K562 (cell line): ENCODE results near the gene FAM20C. TPM values are rescaled to one million over a fixed set of nuclear protein-coding genes. Genes with fewer than 3 reads are reported as not detected.

Experiments used
- ATAC-seq: fragments of 200-7000 bp; cut with Tn5 transposase; 3 replicates; pipeline ENCODE4 v1.9.1; 2020; ENCODE audit warnings: moderate library complexity
- BruUV-seq: library from RNA; stranded (reverse); fragments of 400-500 nt; replicated peaks from 2 replicates; lab custom pipeline; 2021; lab: Mats Ljungman, UMichigan
- CTCF ChIA-PET: fragments of 300-600 bp; formaldehyde crosslinking; extraction: SDS; loops from one replicate; lab custom pipeline; 2021; ENCODE audit warnings: low intra/inter-chr PET ratio; lab: Yijun Ruan, JAX
- POLR2A ChIA-PET: fragments of 300-600, 350-650 bp; sonication (Branson Sonifier 250); formaldehyde crosslinking; extraction: SDS; loops from one replicate; lab custom pipeline; 2021; ENCODE audit warnings: antibody characterized with exemption, inconsistent platforms; lab: Yijun Ruan, JAX
- DNase-seq, 4 experiments: peaks; one replicate each; pipeline versions ENCODE4 v3.0.0 to v3.0.0-alpha.2; 2011 to 2018; ENCODE audit warnings: low spot score in 3 of 4, mixed read lengths in 3 of 4; ENCODE audit errors: extremely low read depth in 1 of 4
- FAIRE-seq: peaks from 2 replicates; lab custom pipeline; 2011; peaks lifted over from hg19 to GRCh38; lab: Jason Lieb, UNC
- H2AFZ ChIP-seq: 2 replicates; pipeline ENCODE4 v1.6.0; 2011; ENCODE audit warnings: low read depth, low read length, control low read depth, inconsistent platforms
- H3K27ac ChIP-seq: fragments of 200-600 bp; 3 replicates; pipeline ENCODE4 v1.8.0; 2011; ENCODE audit warnings: low read depth, mild to moderate bottlenecking, control low read depth, inconsistent platforms, low read length, moderate library complexity, mixed read lengths; ENCODE audit errors: extremely low read depth
- H3K27me3 ChIP-seq, 2 experiments: fragments of 300-600 bp in 1 of 2; 2 replicates in 1 of 2; 3 replicates in 1 of 2; pipeline versions ENCODE4 v1.6.0 to v1.8.0; 2011; ENCODE audit warnings: inconsistent platforms in 2 of 2, low read length in 2 of 2, mild to moderate bottlenecking in 1 of 2, mixed read lengths in 1 of 2, moderate library complexity in 1 of 2; ENCODE audit not compliant: control insufficient read depth in 2 of 2, insufficient read depth in 2 of 2
- H3K36me3 ChIP-seq: fragments of 300-600 bp; 3 replicates; pipeline ENCODE4 v1.8.0; 2011; ENCODE audit warnings: mild to moderate bottlenecking, low read length, inconsistent platforms; ENCODE audit not compliant: control insufficient read depth, insufficient read depth
- H3K4me1 ChIP-seq, 2 experiments: fragments of 200-600 bp in 1 of 2; replicated peaks in 1 of 2; 2 replicates in 1 of 2; 3 replicates in 1 of 2; pipeline versions ENCODE4 v1.5.1 to v1.8.0; 2011; ENCODE audit warnings: inconsistent platforms in 2 of 2, low read length in 2 of 2, mild to moderate bottlenecking in 1 of 2, mixed read lengths in 1 of 2, moderate library complexity in 1 of 2; ENCODE audit not compliant: control insufficient read depth in 2 of 2, insufficient read depth in 2 of 2
- H3K4me2 ChIP-seq: 2 replicates; pipeline ENCODE4 v1.6.1; 2011; ENCODE audit warnings: low read length, control low read depth, inconsistent platforms, mixed read lengths; ENCODE audit not compliant: insufficient read depth
- H3K4me3 ChIP-seq: fragments of 200-600 bp; sonication (generic), shearing (Covaris generic); 2 replicates; pipeline ENCODE4 v1.5.1; 2016; ENCODE audit warnings: control low read depth, inconsistent platforms
- H3K79me2 ChIP-seq: fragments of 200-600 bp; 3 replicates; pipeline ENCODE4 v1.8.0; 2011; ENCODE audit warnings: low read length, inconsistent platforms; ENCODE audit not compliant: control insufficient read depth, insufficient read depth
- H3K9ac ChIP-seq, 2 experiments: 2 replicates each; pipeline versions ENCODE4 v1.6.0 to v1.6.1; 2011; ENCODE audit warnings: low read depth in 2 of 2, low read length in 2 of 2, control low read depth in 1 of 2, inconsistent platforms in 1 of 2, mild to moderate bottlenecking in 1 of 2, mixed read lengths in 1 of 2; ENCODE audit not compliant: insufficient read depth in 1 of 2
- H3K9me1 ChIP-seq: one replicate; pipeline ENCODE4 v1.6.0; 2011; ENCODE audit warnings: inconsistent platforms, mild to moderate bottlenecking, low read length, moderate library complexity; ENCODE audit not compliant: control insufficient read depth, insufficient read depth
- H3K9me3 ChIP-seq: replicated peaks from 2 replicates; pipeline ENCODE4 v1.5.1; 2011; ENCODE audit warnings: low read depth, low read length, inconsistent platforms; ENCODE audit not compliant: control insufficient read depth, insufficient read depth
- H4K20me1 ChIP-seq: replicated peaks from 2 replicates; pipeline ENCODE4 v1.6.1; 2011; ENCODE audit warnings: low read length, inconsistent platforms, mixed read lengths; ENCODE audit not compliant: control insufficient read depth, insufficient read depth
- ARID1B ChIP-seq: fragments of 450-650 bp; IDR thresholded peaks from 2 replicates; pipeline ENCODE4 v1.6.1; 2016; ENCODE audit warnings: antibody characterized with exemption, mild to moderate bottlenecking, inconsistent platforms
- HMGXB4 ChIP-seq: sonication (generic); formaldehyde crosslinking; IDR thresholded peaks from 2 replicates; pipeline ENCODE4 v1.8.1; 2023; ENCODE audit warnings: mild to moderate bottlenecking, missing genetic modification reagents
- L3MBTL2 ChIP-seq: fragments of 450-650 bp; IDR thresholded peaks from 2 replicates; pipeline ENCODE4 v1.6.1; 2016; ENCODE audit warnings: mild to moderate bottlenecking, moderate library complexity
- NRF1 ChIP-seq, 2 experiments: fragments of 450-650 bp; IDR thresholded peaks in 1 of 2; conservative IDR thresholded peaks in 1 of 2; 2 replicates each; pipeline ENCODE4 v1.6.1; 2014; ENCODE audit warnings: mild to moderate bottlenecking in 2 of 2
- PTTG1 ChIP-seq: fragments of 450-650 bp; IDR thresholded peaks from 2 replicates; pipeline ENCODE4 v1.6.1; 2016; ENCODE audit warnings: low read depth, mild to moderate bottlenecking, missing genetic modification characterization, missing compliant biosample characterization
- SMAD2 ChIP-seq: fragments of 150-350 bp; IDR thresholded peaks from 2 replicates; pipeline ENCODE4 v1.6.1; 2014; ENCODE audit warnings: low read depth, mild to moderate bottlenecking, low read length
- U2AF2 ChIP-seq: fragments of 200-400 bp; formaldehyde crosslinking; optimal IDR thresholded peaks from 2 replicates; pipeline ENCODE3; 2017; ENCODE audit warnings: low read depth, mild to moderate bottlenecking, low read length
- USF2 ChIP-seq: sonication (generic); formaldehyde crosslinking; IDR thresholded peaks from 2 replicates; pipeline ENCODE4 v1.5.0; 2020; ENCODE audit warnings: missing genetic modification reagents
- ZKSCAN3 ChIP-seq: fragments of 250-450 bp; sonication (Bioruptor Pico); IDR thresholded peaks from 2 replicates; pipeline ENCODE4 v1.4.0; 2020
- ZNF408 ChIP-seq: fragments of 250-450 bp; sonication (Bioruptor Pico); IDR thresholded peaks from 2 replicates; pipeline ENCODE4 v1.4.0; 2020; ENCODE audit warnings: low read depth, mild to moderate bottlenecking, moderate library complexity
- WGBS: fragments of 100-300 bp; shearing (Covaris generic); methylation state at CpG from one replicate; pipeline ENCODE4 v1.1.6; 2016; ENCODE audit warnings: low coverage, mixed read lengths; ENCODE audit not compliant: insufficient coverage; ENCODE audit errors: missing lambda C conversion rate; 5-methylcytosine and 5-hydroxymethylcytosine counted together
- in situ Hi-C: fragments of 300-500 bp; cut with MboI; formaldehyde crosslinking; loops from 4 replicates; pipeline ENCODE4 v1.15.0; 2018; ENCODE audit warnings: inconsistent platforms, mixed read lengths
- intact Hi-C: fragments of 100-400 bp; cut with micrococcal nuclease; formaldehyde crosslinking; loops from 2 replicates; pipeline ENCODE4 v1.14.2; 2022
- polyA plus RNA-seq, 8 experiments: library from polyadenylated mRNA; depleted of rRNA in 4 of 8; stranded (reverse) in 5 of 8; unstranded in 3 of 8; fragments of >200 nt; fragmentation: Nextera tagmentation in 2 of 8; fragmentation: Illumina TruSeq in 1 of 8; extraction: Ambion mirVana in 2 of 8; extraction: Trizol in 1 of 8; gene quantifications; 2 replicates each; pipeline versions ENCODE4 v1.2.1 to v1.2.3, GENCODE V29; 2011 to 2014; ENCODE audit warnings: inconsistent platforms in 1 of 8, missing spikeins in 1 of 8
- total RNA-seq, 7 experiments: library from RNA; depleted of rRNA in 6 of 7; stranded (reverse); fragments of >200 nt in 6 of 7; fragmentation: Illumina TruSeq in 2 of 7; extraction: Trizol in 2 of 7; gene quantifications; 2 replicates each; pipeline versions ENCODE4 v1.2.1 to v1.2.3, GENCODE V29; 2011 to 2021; ENCODE audit warnings: low replicate concordance in 1 of 7
- TF ChIP-seq, protein P1 (sequence below): IDR thresholded peaks from 3 replicates; pipeline ENCODE4 v1.6.1; 2011; ENCODE audit warnings: borderline replicate concordance, mild to moderate bottlenecking; ENCODE audit not compliant: insufficient read length, insufficient read depth
- TF ChIP-seq, protein P2 (sequence below): sonication (generic); formaldehyde crosslinking; IDR thresholded peaks from 2 replicates; pipeline ENCODE4 v1.8.0; 2022; ENCODE audit warnings: missing genetic modification reagents, mild to moderate bottlenecking, borderline replicate concordance
- TF ChIP-seq, protein P3 (sequence below): fragments of 250-450 bp; sonication (Bioruptor Pico); IDR thresholded peaks from 2 replicates; pipeline ENCODE4 v1.9.0; 2021; ENCODE audit warnings: mild to moderate bottlenecking, inconsistent platforms

The FAM20C gene
- total and polyA plus RNA-seq, 9 of the 15 experiments (the other 6 are each of a cell fraction or from before 2014, with no cell fraction given), result 0.09 TPM; not detected in 8

DNA sequence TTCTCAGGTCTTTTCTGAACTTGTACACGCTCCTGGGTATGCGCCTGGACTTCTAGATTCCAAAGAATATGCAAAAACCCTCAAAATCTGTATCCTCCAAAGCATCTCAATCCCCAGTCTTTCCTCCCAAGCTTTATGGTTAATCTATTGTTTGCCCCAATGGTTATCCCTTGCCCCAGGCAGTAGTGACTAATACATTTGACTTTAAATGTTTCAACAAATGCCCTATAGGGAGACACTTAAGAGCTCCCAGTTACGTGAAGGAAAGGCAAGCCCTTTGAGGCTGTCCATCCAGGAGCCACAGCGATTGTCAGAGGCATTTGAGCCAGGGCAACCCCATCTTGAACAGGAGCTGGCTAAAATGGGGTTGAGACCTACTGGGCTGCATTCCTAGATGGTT, 84.9 kb downstream of the FAM20C start (continued):
- TF ChIP-seq, protein P1, sequence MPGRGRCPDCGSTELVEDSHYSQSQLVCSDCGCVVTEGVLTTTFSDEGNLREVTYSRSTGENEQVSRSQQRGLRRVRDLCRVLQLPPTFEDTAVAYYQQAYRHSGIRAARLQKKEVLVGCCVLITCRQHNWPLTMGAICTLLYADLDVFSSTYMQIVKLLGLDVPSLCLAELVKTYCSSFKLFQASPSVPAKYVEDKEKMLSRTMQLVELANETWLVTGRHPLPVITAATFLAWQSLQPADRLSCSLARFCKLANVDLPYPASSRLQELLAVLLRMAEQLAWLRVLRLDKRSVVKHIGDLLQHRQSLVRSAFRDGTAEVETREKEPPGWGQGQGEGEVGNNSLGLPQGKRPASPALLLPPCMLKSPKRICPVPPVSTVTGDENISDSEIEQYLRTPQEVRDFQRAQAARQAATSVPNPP, result no peak
- no peak for TF ChIP-seq HMGXB4 (CRISPR knock-in tag)
- no peak for TF ChIP-seq ZNF408
- no peak for TF ChIP-seq NRF1 (conservative IDR thresholded peaks at IDR 0.05 in 1 of 2, IDR thresholded peaks at IDR 0.05 in 1 of 2)
- no peak for TF ChIP-seq USF2 (CRISPR knock-in tag)
- TF ChIP-seq ZKSCAN3 (CRISPR knock-in tag), result no peak
- no peak for TF ChIP-seq U2AF2
- TF ChIP-seq, all 486 proteins: peak for 0

DNA sequence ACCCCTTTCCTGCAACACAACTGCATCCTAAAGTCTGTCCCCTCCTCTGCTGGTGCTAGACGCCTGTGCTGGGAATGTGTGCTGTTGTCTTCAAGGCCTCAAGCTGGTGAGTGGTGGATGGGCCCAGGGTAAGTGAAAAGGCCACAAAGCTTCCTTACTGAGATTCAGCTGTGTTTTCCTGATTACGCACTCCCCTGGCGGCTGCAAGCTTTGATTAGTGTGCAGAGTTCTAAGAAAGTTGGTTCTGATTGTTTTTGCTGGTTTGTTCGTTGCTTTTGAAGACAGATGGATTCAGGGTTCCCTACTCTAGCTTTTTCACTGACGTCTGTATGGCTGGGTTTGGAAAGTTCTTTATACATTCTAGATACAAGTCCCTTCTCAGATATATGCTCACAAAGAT, 85.7 kb downstream of the FAM20C start:
- Histone ChIP-seq H2AFZ (no peak overlapping the region), H3K9me3 (peaks cover 2% of the 10 kb centered on the region), H3K27ac (no peak overlapping the region), H3K79me2 (no peaks in the 10 kb centered on the region), H3K4me2 (no peak overlapping the region), H3K9me1 (no peaks in the 10 kb centered on the region), H3K4me3 (no peak overlapping the region), H4K20me1 (no peaks in the 10 kb centered on the region), H3K27me3 (peaks cover 5 to 22% of the 10 kb centered on the region in 2 experiments), H3K9ac (no peak overlapping the region), H3K4me1 (peaks cover 0 to 5% of the 10 kb centered on the region in 2 experiments; a peak in 1 of 5 replicates), H3K36me3 (no peaks in the 10 kb centered on the region)
- FAIRE-seq, result no peak
- no peak for ATAC-seq
- intact Hi-C loops, result no loop called here
- ChIA-PET POLR2A (interaction anchor here (0.6 kb wide), 1 partner anchor 16 kb away, joined by 3 read pairs; no protein-coding TSS in a partner anchor), CTCF (no interaction called here)
- in situ Hi-C loops, result no loop called here
- 3% methylated on average over 5 of the region's 5 CpGs for WGBS
- peak in 1 of 4 experiments; percentile 15 for DNase-seq
- BruUV-seq, result no TSS peak
- TF ChIP-seq, protein P2, sequence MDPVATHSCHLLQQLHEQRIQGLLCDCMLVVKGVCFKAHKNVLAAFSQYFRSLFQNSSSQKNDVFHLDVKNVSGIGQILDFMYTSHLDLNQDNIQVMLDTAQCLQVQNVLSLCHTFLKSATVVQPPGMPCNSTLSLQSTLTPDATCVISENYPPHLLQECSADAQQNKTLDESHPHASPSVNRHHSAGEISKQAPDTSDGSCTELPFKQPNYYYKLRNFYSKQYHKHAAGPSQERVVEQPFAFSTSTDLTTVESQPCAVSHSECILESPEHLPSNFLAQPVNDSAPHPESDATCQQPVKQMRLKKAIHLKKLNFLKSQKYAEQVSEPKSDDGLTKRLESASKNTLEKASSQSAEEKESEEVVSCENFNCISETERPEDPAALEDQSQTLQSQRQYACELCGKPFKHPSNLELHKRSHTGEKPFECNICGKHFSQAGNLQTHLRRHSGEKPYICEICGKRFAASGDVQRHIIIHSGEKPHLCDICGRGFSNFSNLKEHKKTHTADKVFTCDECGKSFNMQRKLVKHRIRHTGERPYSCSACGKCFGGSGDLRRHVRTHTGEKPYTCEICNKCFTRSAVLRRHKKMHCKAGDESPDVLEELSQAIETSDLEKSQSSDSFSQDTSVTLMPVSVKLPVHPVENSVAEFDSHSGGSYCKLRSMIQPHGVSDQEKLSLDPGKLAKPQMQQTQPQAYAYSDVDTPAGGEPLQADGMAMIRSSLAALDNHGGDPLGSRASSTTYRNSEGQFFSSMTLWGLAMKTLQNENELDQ, result no peak
- TF ChIP-seq ARID1B (peak; percentile 47; the same call in 1 of the 2 replicates), L3MBTL2 (no peak), PTTG1 (tag) (no peak), SMAD2 (no peak)
- TF ChIP-seq, protein P3, sequence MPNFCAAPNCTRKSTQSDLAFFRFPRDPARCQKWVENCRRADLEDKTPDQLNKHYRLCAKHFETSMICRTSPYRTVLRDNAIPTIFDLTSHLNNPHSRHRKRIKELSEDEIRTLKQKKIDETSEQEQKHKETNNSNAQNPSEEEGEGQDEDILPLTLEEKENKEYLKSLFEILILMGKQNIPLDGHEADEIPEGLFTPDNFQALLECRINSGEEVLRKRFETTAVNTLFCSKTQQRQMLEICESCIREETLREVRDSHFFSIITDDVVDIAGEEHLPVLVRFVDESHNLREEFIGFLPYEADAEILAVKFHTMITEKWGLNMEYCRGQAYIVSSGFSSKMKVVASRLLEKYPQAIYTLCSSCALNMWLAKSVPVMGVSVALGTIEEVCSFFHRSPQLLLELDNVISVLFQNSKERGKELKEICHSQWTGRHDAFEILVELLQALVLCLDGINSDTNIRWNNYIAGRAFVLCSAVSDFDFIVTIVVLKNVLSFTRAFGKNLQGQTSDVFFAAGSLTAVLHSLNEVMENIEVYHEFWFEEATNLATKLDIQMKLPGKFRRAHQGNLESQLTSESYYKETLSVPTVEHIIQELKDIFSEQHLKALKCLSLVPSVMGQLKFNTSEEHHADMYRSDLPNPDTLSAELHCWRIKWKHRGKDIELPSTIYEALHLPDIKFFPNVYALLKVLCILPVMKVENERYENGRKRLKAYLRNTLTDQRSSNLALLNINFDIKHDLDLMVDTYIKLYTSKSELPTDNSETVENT, result no peak
